ENCODE measurements around the gene CDKL1. TPM values are rescaled to one million over a fixed set of nuclear protein-coding genes. Genes with fewer than 3 reads are reported as not detected.

The CDKL1 gene
- total RNA-seq (2014; rRNA removed) (7.1 and 14.4 TPM in 2 replicates), Bru-seq, nascent RNA (percentile 54 among the genes with signal in this experiment), BruChase-seq, experiment 1, labeled RNA remaining after a 6-hour chase (percentile 56 among the genes with signal in this experiment), BruChase-seq, experiment 2, labeled RNA remaining after a 2-hour chase (percentile 65 among the genes with signal in this experiment)
- long read RNA-seq, partial matches to known transcripts: 0 of 32 reads
- long read RNA-seq, other reads (novel, unspliced or antisense): 32 of 32 reads

DNA sequence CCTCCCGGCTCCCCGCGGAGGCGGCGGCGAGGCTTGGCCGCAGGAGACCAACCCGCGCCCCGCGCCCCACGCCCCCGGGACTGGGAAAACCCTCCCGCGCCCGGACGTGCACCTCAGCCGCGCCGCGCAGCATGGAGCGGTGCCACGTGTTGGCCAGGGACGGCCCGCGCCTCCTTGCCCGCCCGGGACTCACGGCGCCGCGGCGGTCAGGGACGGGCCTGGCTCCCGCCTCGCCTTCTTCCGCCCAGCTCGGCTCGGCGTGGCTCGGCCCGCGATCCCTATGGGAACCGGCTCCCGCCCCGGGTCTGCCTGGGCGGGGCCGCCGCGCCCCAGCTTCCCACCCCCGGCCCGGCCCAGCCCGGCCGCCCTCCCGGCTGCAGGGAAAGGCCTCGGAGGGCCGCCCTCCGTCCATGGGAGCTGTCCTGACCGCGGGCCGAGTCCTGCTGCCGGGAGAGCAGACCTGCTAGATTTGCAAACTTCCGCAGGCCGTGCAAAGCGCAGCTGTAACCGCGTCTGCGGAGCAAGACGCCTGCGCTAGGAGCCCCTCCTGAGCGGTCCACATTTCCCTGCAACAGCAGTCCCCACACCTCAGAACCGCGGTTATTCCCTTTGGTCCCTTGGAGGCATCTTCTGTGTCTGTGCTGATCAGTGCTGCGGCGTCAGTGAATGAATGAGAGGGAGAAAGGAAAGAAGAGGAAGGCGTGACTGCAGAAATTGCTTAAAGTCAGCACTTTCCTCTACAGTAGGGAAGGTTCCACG is at the start of gene CDKL1:
Gene CDKL1, minus strand, starts transcription at position 251 of the 759 bp plus-strand sequence. CDS start 1,013 bp downstream, outside the sequence.
- CTCF ChIA-PET: interaction anchor here (0.6 kb wide), 3 partner anchors 148 to 244 kb away, joined by 3 to 12 read pairs (median 5); partner anchors contain the start of gene ATL1
- H3F3A ChIP-seq (ENCODE audit: low read length, unreplicated experiment): no peaks in the 10 kb centered on the region
- DNase-seq (peak; percentile 85), ATAC-seq (peak; percentile 82)
- peaks cover 16% of the 10 kb centered on the region for H3K79me2 ChIP-seq (ENCODE audit: low read length)
- no TSS peak for BruUV-seq (replicated peaks)
- H3K27me3 ChIP-seq (ENCODE audit: low read length): no peaks in the 10 kb centered on the region
- no peaks in the 10 kb centered on the region for H3K36me3 ChIP-seq (ENCODE audit: low read depth, low read length)
- peak within 1 kb of the TSS; percentile 85 for H3K27ac ChIP-seq (ENCODE audit: low read length)
- H3K9me3 ChIP-seq (ENCODE audit: low read length): no peaks in the 10 kb centered on the region
- no peak for TF ChIP-seq EZH2phosphoT487 (IDR thresholded peaks at IDR 0.05; ENCODE audit: borderline replicate concordance, low read length)
- TF ChIP-seq CTCF (conservative IDR thresholded peaks at IDR 0.05; ENCODE audit: low read depth, low read length): no peak
- no peak for TF ChIP-seq EZH2 (IDR thresholded peaks at IDR 0.05; ENCODE audit: low read length, unreplicated experiment)
- H3K4me2 ChIP-seq (ENCODE audit: low read length): peak within 1 kb of the TSS; percentile 99
- POLR2A ChIA-PET (ENCODE audit: unreplicated experiment): no interaction called here
- peaks cover 34% of the 10 kb centered on the region for H3K4me1 ChIP-seq (ENCODE audit: insufficient read depth, low read length)
- peak within 1 kb of the TSS; percentile 93 for H2AFZ ChIP-seq (ENCODE audit: low read length)
- intact Hi-C loops (cut with micrococcal nuclease): loop anchor here (1.0 to 5.0 kb wide), 5 partner anchors 36 to 136 kb away; partner anchors contain the start of gene MAP4K5
- H3K4me3 ChIP-seq (ENCODE audit: low read length): peak within 1 kb of the TSS; percentile 82
- H3K9me2 ChIP-seq (replicated peaks; ENCODE audit: low read length): no peaks in the 10 kb centered on the region
- H3K9ac ChIP-seq (ENCODE audit: low read length): peak within 1 kb of the TSS; percentile 95
- H4K20me1 ChIP-seq (ENCODE audit: low read length): no peaks in the 10 kb centered on the region

- POLR2A ChIA-PET (ENCODE audit: unreplicated experiment): no interaction called here
- H3K36me3 ChIP-seq (ENCODE audit: low read depth, low read length): peaks cover 50% of the 10 kb centered on the region
- intact Hi-C loops (cut with micrococcal nuclease): no loop called here
- no peaks in the 10 kb centered on the region for H3F3A ChIP-seq (ENCODE audit: low read length, unreplicated experiment)
- H3K27ac ChIP-seq (ENCODE audit: low read length): no peak overlapping the region
- H2AFZ ChIP-seq (ENCODE audit: low read length): no peak overlapping the region
- H3K4me2 ChIP-seq (ENCODE audit: low read length): no peak overlapping the region
- no peaks in the 10 kb centered on the region for H3K9me2 ChIP-seq (replicated peaks; ENCODE audit: low read length)
- TF ChIP-seq CTCF (conservative IDR thresholded peaks at IDR 0.05; ENCODE audit: low read depth, low read length): no peak
- no peak for TF ChIP-seq EZH2phosphoT487 (IDR thresholded peaks at IDR 0.05; ENCODE audit: borderline replicate concordance, low read length)
- no peak for TF ChIP-seq EZH2 (IDR thresholded peaks at IDR 0.05; ENCODE audit: low read length, unreplicated experiment)
- CTCF ChIA-PET: no interaction called here
- H3K27me3 ChIP-seq (ENCODE audit: low read length): no peaks in the 10 kb centered on the region
- H3K4me1 ChIP-seq (ENCODE audit: insufficient read depth, low read length): no peaks in the 10 kb centered on the region
- ATAC-seq: no peak
- BruUV-seq (replicated peaks): no TSS peak
- H4K20me1 ChIP-seq (ENCODE audit: low read length): no peaks in the 10 kb centered on the region
- DNase-seq: no peak
- no peaks in the 10 kb centered on the region for H3K79me2 ChIP-seq (ENCODE audit: low read length)
- no peak overlapping the region for H3K9ac ChIP-seq (ENCODE audit: low read length)
- H3K4me3 ChIP-seq (ENCODE audit: low read length): no peak overlapping the region
- H3K9me3 ChIP-seq (ENCODE audit: low read length): no peaks in the 10 kb centered on the region
Observed at GRCh38 chr14:50434528-50434927, 37.8 kb upstream of the CDKL1 start.
